WTC11 (cell line): Measurements from ENCODE around the gene LRRC27. TPM values are rescaled to one million over a fixed set of nuclear protein-coding genes. Genes with fewer than 3 reads are reported as not detected.

ENCODE experiments used
- ATAC-seq: fragments of 200-7000 bp; cut with Tn5 transposase; 2 replicates; pipeline ENCODE4 v1.10.0; 2021; ENCODE audit warnings: mild to moderate bottlenecking, moderate library complexity
- CTCF ChIA-PET: fragments of 300-600 bp; sonication (Branson Sonifier 250); formaldehyde crosslinking; loops from one replicate; lab custom pipeline; 2021; ENCODE audit warnings: antibody characterized with exemption; lab: Charles Lee
- POLR2A ChIA-PET: fragments of 350-600 bp; sonication (Branson Sonifier 250); formaldehyde crosslinking; loops from one replicate; lab custom pipeline; 2021; ENCODE audit warnings: antibody characterized with exemption; lab: Charles Lee
- DNase-seq: peaks from one replicate; pipeline ENCODE4 v3.0.0; 2021; ENCODE audit warnings: low spot score
- H3K27ac Mint-ChIP-seq: 2 replicates; pipeline ENCODE4 v1.8.0; 2021; ENCODE audit warnings: mixed read lengths
- H3K27me3 Mint-ChIP-seq: 2 replicates; pipeline ENCODE4 v1.8.0; 2021; ENCODE audit warnings: low read depth, mild to moderate bottlenecking, moderate library complexity, mixed read lengths
- H3K36me3 Mint-ChIP-seq: 2 replicates; pipeline ENCODE4 v1.8.0; 2021; ENCODE audit warnings: mixed read lengths
- H3K4me1 Mint-ChIP-seq: 2 replicates; pipeline ENCODE4 v1.8.0; 2022; ENCODE audit warnings: mixed read lengths
- H3K4me3 Mint-ChIP-seq: 2 replicates; pipeline ENCODE4 v1.8.0; 2021; ENCODE audit warnings: mild to moderate bottlenecking, moderate library complexity, mixed read lengths
- H3K9me3 Mint-ChIP-seq: 2 replicates; pipeline ENCODE4 v1.8.0; 2021; ENCODE audit warnings: mixed read lengths
- CREB1 ChIP-seq: sonication (generic); formaldehyde crosslinking; IDR thresholded peaks from 2 replicates; pipeline ENCODE4 v1.8.0; 2023; ENCODE audit warnings: mild to moderate bottlenecking, missing genetic modification reagents
- EMX1 ChIP-seq: fragments of 250-450 bp; sonication (Bioruptor Pico); IDR thresholded peaks from 2 replicates; pipeline ENCODE4 v1.8.0; 2021; ENCODE audit warnings: mild to moderate bottlenecking
- ESRRA ChIP-seq: sonication (generic); formaldehyde crosslinking; IDR thresholded peaks from 2 replicates; pipeline ENCODE4 v1.8.1; 2022; ENCODE audit warnings: mild to moderate bottlenecking, missing genetic modification reagents, borderline replicate concordance
- HMGA2 ChIP-seq: fragments of 250-450 bp; sonication (Bioruptor Pico); IDR thresholded peaks from 2 replicates; pipeline ENCODE4 v1.4.0; 2021; ENCODE audit warnings: mild to moderate bottlenecking, moderate library complexity
- NFATC4 ChIP-seq: fragments of 250-450 bp; sonication (Bioruptor Pico); IDR thresholded peaks from 2 replicates; pipeline ENCODE4 v1.9.0; 2021; ENCODE audit warnings: mild to moderate bottlenecking
- NFYB ChIP-seq: sonication (generic); formaldehyde crosslinking; conservative IDR thresholded peaks from 2 replicates; pipeline ENCODE4 v1.8.0; 2022; ENCODE audit warnings: low read depth, missing genetic modification reagents
- NR2C2 ChIP-seq: sonication (generic); formaldehyde crosslinking; IDR thresholded peaks from 2 replicates; pipeline ENCODE4 v1.8.0; 2022; ENCODE audit warnings: mild to moderate bottlenecking, missing genetic modification reagents
- SMAD3 ChIP-seq: sonication (generic); formaldehyde crosslinking; IDR thresholded peaks from 2 replicates; pipeline ENCODE4 v1.8.0; 2022; ENCODE audit warnings: missing genetic modification reagents, mild to moderate bottlenecking, borderline replicate concordance
- SOX15 ChIP-seq: fragments of 250-450 bp; sonication (Bioruptor Pico); IDR thresholded peaks from 2 replicates; pipeline ENCODE4 v1.9.0; 2021; ENCODE audit warnings: mild to moderate bottlenecking
- SP1 ChIP-seq: sonication (generic); formaldehyde crosslinking; conservative IDR thresholded peaks from 2 replicates; pipeline ENCODE4 v1.8.1; 2022; ENCODE audit warnings: missing genetic modification reagents
- TEAD4 ChIP-seq: sonication (generic); formaldehyde crosslinking; IDR thresholded peaks from 2 replicates; pipeline ENCODE4 v1.8.0; 2022; ENCODE audit warnings: mild to moderate bottlenecking, missing genetic modification reagents
- total RNA-seq: library from RNA; stranded (reverse); gene quantifications from 3 replicates; pipeline ENCODE4 v1.2.3, GENCODE V29; 2021
- TF ChIP-seq, protein P1 (sequence below): fragments of 200-600 bp; IDR thresholded peaks from 2 replicates; pipeline ENCODE4 v1.8.0; 2022; ENCODE audit warnings: antibody characterized with exemption
- TF ChIP-seq, protein P2 (sequence below): fragments of 250-450 bp; sonication (Bioruptor Pico); IDR thresholded peaks from 2 replicates; pipeline ENCODE4 v1.9.0; 2021; ENCODE audit warnings: mild to moderate bottlenecking, borderline replicate concordance
- TF ChIP-seq, protein P3 (sequence below): sonication (generic); formaldehyde crosslinking; IDR thresholded peaks from 2 replicates; pipeline ENCODE4 v1.8.1; 2023; ENCODE audit warnings: mild to moderate bottlenecking, missing genetic modification reagents, moderate library complexity
- TF ChIP-seq, protein P4 (sequence below): sonication (generic); formaldehyde crosslinking; IDR thresholded peaks from 2 replicates; pipeline ENCODE4 v1.8.0; 2022; ENCODE audit warnings: mild to moderate bottlenecking, missing genetic modification reagents
- TF ChIP-seq, protein P5 (sequence below): sonication (generic); formaldehyde crosslinking; IDR thresholded peaks from 2 replicates; pipeline ENCODE4 v1.8.1; 2022; ENCODE audit warnings: low read depth, mild to moderate bottlenecking, moderate library complexity, missing genetic modification reagents, borderline replicate concordance
- TF ChIP-seq, protein P6 (sequence below): sonication (generic); formaldehyde crosslinking; IDR thresholded peaks from 2 replicates; pipeline ENCODE4 v1.8.1; 2022; ENCODE audit warnings: missing genetic modification reagents, borderline replicate concordance
- TF ChIP-seq, protein P7 (sequence below): sonication (generic); formaldehyde crosslinking; IDR thresholded peaks from 2 replicates; pipeline ENCODE4 v1.8.1; 2022; ENCODE audit warnings: mild to moderate bottlenecking, moderate library complexity, missing genetic modification reagents
- TF ChIP-seq, protein P8 (sequence below): sonication (generic); formaldehyde crosslinking; IDR thresholded peaks from 2 replicates; pipeline ENCODE4 v1.8.0; 2022; ENCODE audit warnings: mild to moderate bottlenecking, missing genetic modification reagents

The LRRC27 gene
- total RNA-seq, 1 experiment from 2014 or later = 4.4 TPM

DNA sequence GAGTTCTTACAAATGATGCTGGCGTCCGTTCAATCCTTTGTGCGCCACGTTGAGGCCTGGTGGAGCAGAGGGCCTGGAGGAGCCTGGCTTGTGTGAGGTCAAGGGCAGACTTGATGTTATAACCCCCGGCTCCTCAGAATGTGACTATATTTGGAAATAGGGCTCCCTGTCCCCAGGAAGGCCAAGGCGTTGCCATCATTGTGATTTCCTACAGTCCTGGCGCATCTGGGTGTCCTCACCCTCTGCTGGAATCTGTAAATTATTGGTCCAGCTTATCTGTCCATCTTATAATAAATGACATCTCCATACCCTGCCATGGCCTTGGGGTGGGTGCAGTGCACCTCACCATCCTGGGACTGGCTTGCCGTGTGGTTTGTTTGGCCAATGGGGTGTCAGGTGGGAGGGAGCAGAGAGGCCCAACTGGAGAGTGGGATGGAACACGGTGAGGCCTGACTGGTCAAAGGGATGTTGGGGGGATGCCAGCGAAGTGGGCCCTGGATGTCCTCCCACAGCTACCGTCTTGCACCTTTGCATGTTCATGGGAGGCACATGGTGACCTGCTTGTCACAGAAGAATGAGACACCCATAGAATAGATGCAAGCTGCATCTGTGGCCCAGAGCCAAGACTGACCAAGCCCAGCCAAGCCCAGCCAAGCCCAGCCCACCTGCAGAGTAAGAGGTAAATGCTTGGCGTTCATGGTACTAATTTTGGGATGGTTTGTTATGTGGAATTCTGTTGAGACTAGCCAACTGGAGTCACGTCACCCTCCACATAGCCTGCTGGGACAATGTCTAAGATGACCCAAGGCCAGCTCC lies 11.1 kb upstream of the LRRC27 start:
- H3K4me1 Mint-ChIP-seq = no peaks in the 10 kb centered on the region
- TF ChIP-seq, protein P1, sequence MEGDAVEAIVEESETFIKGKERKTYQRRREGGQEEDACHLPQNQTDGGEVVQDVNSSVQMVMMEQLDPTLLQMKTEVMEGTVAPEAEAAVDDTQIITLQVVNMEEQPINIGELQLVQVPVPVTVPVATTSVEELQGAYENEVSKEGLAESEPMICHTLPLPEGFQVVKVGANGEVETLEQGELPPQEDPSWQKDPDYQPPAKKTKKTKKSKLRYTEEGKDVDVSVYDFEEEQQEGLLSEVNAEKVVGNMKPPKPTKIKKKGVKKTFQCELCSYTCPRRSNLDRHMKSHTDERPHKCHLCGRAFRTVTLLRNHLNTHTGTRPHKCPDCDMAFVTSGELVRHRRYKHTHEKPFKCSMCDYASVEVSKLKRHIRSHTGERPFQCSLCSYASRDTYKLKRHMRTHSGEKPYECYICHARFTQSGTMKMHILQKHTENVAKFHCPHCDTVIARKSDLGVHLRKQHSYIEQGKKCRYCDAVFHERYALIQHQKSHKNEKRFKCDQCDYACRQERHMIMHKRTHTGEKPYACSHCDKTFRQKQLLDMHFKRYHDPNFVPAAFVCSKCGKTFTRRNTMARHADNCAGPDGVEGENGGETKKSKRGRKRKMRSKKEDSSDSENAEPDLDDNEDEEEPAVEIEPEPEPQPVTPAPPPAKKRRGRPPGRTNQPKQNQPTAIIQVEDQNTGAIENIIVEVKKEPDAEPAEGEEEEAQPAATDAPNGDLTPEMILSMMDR = no peak
- TF ChIP-seq SMAD3 = no peak
- no peak for TF ChIP-seq ESRRA (CRISPR knock-in tag)
- TF ChIP-seq, protein P2, sequence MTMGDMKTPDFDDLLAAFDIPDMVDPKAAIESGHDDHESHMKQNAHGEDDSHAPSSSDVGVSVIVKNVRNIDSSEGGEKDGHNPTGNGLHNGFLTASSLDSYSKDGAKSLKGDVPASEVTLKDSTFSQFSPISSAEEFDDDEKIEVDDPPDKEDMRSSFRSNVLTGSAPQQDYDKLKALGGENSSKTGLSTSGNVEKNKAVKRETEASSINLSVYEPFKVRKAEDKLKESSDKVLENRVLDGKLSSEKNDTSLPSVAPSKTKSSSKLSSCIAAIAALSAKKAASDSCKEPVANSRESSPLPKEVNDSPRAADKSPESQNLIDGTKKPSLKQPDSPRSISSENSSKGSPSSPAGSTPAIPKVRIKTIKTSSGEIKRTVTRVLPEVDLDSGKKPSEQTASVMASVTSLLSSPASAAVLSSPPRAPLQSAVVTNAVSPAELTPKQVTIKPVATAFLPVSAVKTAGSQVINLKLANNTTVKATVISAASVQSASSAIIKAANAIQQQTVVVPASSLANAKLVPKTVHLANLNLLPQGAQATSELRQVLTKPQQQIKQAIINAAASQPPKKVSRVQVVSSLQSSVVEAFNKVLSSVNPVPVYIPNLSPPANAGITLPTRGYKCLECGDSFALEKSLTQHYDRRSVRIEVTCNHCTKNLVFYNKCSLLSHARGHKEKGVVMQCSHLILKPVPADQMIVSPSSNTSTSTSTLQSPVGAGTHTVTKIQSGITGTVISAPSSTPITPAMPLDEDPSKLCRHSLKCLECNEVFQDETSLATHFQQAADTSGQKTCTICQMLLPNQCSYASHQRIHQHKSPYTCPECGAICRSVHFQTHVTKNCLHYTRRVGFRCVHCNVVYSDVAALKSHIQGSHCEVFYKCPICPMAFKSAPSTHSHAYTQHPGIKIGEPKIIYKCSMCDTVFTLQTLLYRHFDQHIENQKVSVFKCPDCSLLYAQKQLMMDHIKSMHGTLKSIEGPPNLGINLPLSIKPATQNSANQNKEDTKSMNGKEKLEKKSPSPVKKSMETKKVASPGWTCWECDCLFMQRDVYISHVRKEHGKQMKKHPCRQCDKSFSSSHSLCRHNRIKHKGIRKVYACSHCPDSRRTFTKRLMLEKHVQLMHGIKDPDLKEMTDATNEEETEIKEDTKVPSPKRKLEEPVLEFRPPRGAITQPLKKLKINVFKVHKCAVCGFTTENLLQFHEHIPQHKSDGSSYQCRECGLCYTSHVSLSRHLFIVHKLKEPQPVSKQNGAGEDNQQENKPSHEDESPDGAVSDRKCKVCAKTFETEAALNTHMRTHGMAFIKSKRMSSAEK (CRISPR knock-in tag) = no peak
- no peak for TF ChIP-seq EMX1 (CRISPR knock-in tag)
- TF ChIP-seq, protein P3, sequence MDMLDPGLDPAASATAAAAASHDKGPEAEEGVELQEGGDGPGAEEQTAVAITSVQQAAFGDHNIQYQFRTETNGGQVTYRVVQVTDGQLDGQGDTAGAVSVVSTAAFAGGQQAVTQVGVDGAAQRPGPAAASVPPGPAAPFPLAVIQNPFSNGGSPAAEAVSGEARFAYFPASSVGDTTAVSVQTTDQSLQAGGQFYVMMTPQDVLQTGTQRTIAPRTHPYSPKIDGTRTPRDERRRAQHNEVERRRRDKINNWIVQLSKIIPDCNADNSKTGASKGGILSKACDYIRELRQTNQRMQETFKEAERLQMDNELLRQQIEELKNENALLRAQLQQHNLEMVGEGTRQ = no peak
- no peak for TF ChIP-seq CREB1 (CRISPR knock-in tag)
- TF ChIP-seq, protein P4, sequence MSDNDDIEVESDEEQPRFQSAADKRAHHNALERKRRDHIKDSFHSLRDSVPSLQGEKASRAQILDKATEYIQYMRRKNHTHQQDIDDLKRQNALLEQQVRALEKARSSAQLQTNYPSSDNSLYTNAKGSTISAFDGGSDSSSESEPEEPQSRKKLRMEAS = no peak
- TF ChIP-seq NFATC4 (CRISPR knock-in tag) = no peak
- TF ChIP-seq TEAD4 (CRISPR knock-in tag) = no peak
- no peak for TF ChIP-seq SOX15 (CRISPR knock-in tag)
- TF ChIP-seq, protein P5, sequence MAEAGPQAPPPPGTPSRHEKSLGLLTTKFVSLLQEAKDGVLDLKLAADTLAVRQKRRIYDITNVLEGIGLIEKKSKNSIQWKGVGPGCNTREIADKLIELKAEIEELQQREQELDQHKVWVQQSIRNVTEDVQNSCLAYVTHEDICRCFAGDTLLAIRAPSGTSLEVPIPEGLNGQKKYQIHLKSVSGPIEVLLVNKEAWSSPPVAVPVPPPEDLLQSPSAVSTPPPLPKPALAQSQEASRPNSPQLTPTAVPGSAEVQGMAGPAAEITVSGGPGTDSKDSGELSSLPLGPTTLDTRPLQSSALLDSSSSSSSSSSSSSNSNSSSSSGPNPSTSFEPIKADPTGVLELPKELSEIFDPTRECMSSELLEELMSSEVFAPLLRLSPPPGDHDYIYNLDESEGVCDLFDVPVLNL (CRISPR knock-in tag) = no peak
- no peak for TF ChIP-seq NR2C2 (CRISPR knock-in tag)
- TF ChIP-seq HMGA2 (CRISPR knock-in tag) = no peak
- TF ChIP-seq, protein P6, sequence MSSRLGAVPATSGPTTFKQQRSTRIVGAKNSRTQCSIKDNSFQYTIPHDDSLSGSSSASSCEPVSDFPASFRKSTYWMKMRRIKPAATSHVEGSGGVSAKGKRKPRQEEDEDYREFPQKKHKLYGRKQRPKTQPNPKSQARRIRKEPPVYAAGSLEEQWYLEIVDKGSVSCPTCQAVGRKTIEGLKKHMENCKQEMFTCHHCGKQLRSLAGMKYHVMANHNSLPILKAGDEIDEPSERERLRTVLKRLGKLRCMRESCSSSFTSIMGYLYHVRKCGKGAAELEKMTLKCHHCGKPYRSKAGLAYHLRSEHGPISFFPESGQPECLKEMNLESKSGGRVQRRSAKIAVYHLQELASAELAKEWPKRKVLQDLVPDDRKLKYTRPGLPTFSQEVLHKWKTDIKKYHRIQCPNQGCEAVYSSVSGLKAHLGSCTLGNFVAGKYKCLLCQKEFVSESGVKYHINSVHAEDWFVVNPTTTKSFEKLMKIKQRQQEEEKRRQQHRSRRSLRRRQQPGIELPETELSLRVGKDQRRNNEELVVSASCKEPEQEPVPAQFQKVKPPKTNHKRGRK (CRISPR knock-in tag) = no peak
- no peak for TF ChIP-seq NFYB
- TF ChIP-seq, protein P7, sequence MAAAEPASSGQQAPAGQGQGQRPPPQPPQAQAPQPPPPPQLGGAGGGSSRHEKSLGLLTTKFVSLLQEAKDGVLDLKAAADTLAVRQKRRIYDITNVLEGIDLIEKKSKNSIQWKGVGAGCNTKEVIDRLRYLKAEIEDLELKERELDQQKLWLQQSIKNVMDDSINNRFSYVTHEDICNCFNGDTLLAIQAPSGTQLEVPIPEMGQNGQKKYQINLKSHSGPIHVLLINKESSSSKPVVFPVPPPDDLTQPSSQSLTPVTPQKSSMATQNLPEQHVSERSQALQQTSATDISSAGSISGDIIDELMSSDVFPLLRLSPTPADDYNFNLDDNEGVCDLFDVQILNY (CRISPR knock-in tag) = no peak
- TF ChIP-seq SP1 (CRISPR knock-in tag) = no peak
- TF ChIP-seq, protein P8, sequence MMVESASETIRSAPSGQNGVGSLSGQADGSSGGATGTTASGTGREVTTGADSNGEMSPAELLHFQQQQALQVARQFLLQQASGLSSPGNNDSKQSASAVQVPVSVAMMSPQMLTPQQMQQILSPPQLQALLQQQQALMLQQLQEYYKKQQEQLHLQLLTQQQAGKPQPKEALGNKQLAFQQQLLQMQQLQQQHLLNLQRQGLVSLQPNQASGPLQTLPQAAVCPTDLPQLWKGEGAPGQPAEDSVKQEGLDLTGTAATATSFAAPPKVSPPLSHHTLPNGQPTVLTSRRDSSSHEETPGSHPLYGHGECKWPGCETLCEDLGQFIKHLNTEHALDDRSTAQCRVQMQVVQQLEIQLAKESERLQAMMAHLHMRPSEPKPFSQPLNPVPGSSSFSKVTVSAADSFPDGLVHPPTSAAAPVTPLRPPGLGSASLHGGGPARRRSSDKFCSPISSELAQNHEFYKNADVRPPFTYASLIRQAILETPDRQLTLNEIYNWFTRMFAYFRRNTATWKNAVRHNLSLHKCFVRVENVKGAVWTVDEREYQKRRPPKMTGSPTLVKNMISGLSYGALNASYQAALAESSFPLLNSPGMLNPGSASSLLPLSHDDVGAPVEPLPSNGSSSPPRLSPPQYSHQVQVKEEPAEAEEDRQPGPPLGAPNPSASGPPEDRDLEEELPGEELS (CRISPR knock-in tag) = no peak
- 0 out of 2 replicates have a peak, but pooled peaks cover 7% of the 10 kb centered on the region for H3K9me3 Mint-ChIP-seq
- no peak for DNase-seq
- H3K36me3 Mint-ChIP-seq = peaks cover 13% of the 10 kb centered on the region
- ChIA-PET POLR2A (no interaction called here), CTCF (no interaction called here)
- H3K27me3 Mint-ChIP-seq = no peaks in the 10 kb centered on the region
- H3K27ac Mint-ChIP-seq = no peak overlapping the region
- H3K4me3 Mint-ChIP-seq = no peak overlapping the region
- no peak for ATAC-seq
